ENCODE results near the gene MICU1.
"Not testable (repeated sequence)": the region's sequence is repeated elsewhere in the genome, so short reads cannot be mapped to it uniquely, and the experiment has no call there.

MICU1 gene

GRCh38 chr10:72557362-72557761, 68.5 kb downstream of the MICU1 start:
- no peak for DNase-seq (ENCODE audit: low read depth)

DNA sequence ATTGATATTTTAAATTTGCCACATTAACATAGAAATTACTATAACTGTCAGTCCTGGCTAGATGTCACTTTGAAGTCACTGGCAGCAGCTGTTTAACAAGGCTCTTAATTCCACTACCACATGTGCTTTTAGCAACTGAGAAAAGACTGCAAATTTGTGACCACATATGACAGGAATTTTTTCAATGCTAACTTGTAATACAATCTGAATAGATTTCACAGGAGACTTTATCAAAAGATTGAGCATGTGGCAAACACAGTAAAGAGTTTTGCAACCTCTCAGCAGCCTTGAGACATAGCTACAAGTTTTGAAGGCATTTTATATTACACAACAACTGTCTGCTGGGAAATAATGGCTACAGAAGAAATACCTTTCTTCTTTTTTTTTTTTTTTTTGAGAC, 73.0 kb downstream of the MICU1 start:
- DNase-seq (ENCODE audit: low read depth) = no peak

- DNase-seq (ENCODE audit: low read depth) = no peak
Measured at GRCh38 chr10:72550239-72550638, 75.6 kb downstream of the MICU1 start.

DNA sequence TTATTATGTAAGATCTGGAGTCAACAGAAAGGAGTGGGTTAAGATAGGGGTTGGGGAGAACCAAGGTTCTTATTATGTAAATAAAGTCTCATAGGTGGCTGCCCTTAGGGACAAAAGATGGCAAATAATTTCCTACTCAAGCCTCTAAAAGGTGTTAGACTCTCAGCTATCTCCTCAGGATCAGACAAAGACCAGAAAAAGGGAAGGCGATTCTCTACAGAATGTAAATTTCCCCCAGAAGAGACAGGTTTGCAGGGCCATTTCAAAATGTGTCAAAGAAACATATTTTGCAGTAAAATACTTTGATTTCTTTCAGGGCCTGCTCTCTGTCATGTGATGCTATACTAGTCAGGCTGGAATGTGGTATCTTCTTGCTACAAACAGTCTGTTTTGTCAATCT, 80.3 kb downstream of the MICU1 start:
- DNase-seq (ENCODE audit: low read depth) = no peak

- DNase-seq (ENCODE audit: low read depth) = not testable (repeated sequence)
Measured at GRCh38 chr10:72543855-72544254, 82.0 kb downstream of the MICU1 start.

GRCh38 chr10:72542396-72542815, 83.5 kb downstream of the MICU1 start:
- DNase-seq (ENCODE audit: low read depth) = no peak

- DNase-seq (ENCODE audit: low read depth) = no peak
Measured at GRCh38 chr10:72541337-72541736, 84.5 kb downstream of the MICU1 start.

DNA sequence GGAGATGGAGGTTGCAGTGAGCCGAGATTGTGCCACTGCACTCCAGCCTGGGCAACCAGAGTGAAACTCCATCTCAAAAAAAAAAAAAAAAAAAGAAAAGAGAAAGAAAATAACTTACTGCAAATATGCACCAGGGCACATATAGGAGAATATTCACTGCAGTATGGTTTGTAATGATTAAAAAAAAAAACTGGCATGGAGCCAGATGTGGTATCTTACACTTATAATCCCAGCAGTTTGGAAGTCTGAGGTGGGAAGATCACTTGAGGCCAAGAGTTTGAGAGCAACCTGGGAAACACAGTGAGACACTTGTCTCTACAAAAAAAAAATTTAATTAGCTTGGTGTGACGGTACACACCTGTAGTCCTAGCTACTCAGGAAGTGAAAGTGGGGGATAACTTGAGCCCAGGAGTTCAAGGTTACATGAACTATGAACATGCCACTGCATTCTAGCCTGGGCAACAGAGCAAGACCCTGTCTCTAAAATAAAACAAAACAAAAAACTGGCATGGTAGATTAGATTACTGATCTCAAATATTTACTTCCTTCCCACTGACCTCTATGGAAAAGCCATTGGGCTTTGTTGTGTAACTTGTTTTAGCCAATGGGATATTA, 85.6 kb downstream of the MICU1 start:
- DNase-seq (ENCODE audit: low read depth) = no peak

DNA sequence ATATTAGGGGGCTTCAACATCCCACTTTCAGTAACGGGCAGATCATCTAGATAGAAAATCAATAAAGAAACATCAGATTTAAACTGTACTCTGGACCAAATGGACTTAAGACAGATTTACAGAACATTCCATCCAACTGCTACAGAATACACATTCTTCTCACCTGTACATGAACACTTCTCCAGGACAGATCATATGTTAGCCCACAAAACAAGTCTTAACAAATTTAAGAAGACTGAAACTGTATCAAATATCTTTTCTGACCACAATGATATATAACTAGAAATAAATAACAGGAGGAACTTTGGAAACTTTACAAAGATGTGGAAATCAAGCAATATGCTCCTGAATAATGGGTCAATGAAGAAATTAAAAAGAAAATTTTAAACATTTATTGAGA, 86.7 kb downstream of the MICU1 start:
- no peak for DNase-seq (ENCODE audit: low read depth)

- DNase-seq (ENCODE audit: low read depth) = no peak
Measured at GRCh38 chr10:72525689-72526088, 100.2 kb downstream of the MICU1 start.

- no peak for DNase-seq (ENCODE audit: low read depth)
Measured at GRCh38 chr10:72525277-72525676, 100.6 kb downstream of the MICU1 start.

DNA sequence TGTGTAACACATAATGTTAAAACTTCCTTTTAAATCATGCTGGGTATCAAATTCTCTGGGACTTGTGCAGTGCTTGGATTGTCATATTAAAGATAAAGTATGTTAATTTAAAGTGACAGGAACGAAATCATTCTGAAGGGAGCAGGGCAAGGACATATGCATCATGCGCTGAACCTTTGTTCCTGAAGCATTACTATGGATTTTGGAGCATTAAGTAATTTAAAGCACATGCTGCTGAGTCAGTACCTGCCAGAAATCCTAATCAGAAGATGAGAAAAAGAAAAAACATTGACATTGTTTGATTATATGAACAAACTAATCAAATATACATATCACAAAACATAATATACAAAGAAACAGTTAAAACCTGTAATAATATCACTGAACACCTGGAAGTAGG, 101.4 kb downstream of the MICU1 start:
- no peak for DNase-seq (ENCODE audit: low read depth)

DNA sequence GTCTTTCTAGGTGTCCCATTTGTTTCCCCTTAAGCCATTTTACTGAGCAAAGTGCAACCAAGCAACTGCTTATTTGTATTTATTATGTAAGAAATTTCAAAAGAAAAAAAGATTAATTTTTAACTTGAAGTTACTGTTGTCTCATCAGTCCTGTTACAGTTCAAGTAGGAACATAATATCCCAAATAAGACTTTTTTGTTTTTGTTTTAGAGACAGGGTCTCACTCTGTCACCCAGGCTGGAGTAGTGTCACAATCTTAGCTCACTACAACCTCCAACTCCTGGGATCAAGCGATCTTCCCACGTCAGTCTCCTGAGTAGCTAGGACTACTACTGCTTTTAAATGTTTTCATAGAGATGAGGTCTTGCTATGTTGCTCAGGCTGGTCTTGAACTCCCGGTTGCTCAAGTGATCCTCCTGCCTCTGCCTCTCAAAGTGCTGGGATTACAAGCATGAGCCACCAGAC, 101.9 kb downstream of the MICU1 start:
- no peak for DNase-seq (ENCODE audit: low read depth)

GRCh38 chr10:72523062-72523461, 102.8 kb downstream of the MICU1 start:
- DNase-seq (ENCODE audit: low read depth) = no peak

DNA sequence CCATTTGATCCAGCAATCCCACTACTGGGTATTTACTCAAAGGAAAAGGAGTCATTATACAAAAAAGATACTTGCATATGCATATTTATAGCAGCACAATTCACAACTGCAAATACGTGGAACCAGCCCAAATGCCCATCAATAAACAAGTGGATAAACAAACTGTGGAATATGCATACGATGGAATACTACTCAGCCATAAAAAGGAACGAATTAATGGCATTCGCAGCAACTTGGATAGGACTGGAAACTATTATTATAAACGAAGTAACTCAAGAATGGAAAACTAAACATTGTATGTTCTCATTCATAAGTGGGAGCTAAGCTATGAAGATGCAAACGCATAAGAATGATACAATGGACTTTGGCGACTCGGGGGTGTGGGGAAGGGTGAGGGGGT, 108.6 kb downstream of the MICU1 start:
- no peak for DNase-seq (ENCODE audit: low read depth)

DNA sequence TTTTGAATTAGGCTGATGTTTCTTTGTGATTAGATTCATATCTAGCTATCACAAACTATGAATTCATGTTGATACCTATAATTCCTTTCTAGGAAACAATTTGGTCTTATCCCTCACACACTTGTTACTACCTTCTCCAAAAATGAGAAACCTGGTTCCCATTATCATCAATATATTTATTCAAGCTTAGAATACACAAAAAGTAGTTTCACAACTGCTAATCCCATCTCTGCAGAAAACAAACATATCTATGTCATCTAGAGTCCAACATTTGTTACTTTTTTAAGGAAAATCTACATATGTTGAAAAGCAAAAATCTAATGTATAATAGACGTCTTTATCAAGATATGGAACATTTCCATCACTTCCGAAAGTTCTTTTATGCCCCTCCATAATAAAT, 110.4 kb downstream of the MICU1 start:
- DNase-seq (ENCODE audit: low read depth) = no peak

GRCh38 chr10:72513910-72514309, 112.0 kb downstream of the MICU1 start:
- DNase-seq (ENCODE audit: low read depth) = no peak

DNA sequence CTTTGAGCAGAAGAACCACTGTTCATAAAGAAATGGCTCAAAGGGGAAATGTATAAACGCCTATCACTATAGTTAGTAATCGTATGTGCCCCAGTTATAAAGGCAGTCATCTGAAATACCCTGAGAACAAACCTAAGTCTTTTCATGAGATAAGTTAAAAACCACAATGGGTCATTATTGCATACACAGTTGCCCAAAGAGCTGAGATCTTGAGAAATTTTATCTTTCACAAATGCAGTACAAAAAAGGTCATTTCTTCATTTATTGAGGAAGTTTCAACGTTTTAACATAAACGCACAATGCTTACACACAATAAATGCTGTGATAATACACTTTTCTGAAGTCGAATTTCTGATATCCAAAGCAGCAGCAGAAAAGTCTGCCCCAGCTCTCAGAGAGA, 114.4 kb downstream of the MICU1 start:
- no peak for DNase-seq (ENCODE audit: low read depth)

DNA sequence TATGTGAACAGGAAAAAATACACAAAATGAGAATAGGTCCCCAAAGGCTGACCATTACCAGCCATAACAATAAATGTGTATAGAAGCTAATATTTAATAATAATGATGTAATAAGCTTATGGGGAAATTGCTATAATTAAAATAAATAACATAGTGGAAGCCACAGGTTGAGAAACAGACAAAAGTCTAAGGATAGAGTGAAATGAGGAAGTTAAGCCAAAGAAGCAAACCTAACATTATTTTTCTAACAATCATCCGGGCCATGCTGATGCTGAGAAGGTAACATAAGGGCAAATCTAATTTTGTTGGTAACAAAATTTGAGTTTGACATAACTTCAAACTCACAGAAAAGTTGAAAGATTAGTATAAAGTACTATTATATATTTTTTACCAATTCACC, 115.9 kb downstream of the MICU1 start:
- no peak for DNase-seq (ENCODE audit: low read depth)

DNA sequence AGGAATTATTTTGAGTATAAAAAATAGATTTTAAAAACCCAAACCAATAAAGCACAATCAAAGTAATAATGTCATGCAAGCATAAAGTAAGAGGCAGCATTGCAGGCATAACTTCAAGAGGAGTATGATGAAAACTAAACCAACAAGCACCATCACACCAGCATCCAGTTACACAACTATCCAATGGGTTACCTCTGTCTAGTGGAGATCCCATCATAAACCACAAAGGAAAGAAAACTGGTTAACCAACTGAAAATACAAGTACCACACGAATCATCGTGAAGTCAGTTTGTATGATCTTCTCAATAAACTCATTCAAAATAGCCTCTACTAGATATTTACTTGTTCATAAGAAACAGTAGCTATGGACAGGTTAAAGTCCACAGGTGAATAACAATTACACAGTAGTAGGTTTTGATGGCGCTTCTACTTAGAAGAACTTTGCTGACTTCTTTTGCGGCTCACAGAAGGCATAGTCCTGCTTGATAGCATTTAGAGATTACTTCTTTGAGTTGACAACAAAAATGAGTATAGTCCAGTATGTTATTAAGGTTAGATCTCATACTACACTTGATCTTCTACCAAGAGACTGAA, 116.6 kb downstream of the MICU1 start:
- DNase-seq (ENCODE audit: low read depth) = no peak

GRCh38 chr10:72508033-72508432, 117.8 kb downstream of the MICU1 start:
- no peak for DNase-seq (ENCODE audit: low read depth)

DNA sequence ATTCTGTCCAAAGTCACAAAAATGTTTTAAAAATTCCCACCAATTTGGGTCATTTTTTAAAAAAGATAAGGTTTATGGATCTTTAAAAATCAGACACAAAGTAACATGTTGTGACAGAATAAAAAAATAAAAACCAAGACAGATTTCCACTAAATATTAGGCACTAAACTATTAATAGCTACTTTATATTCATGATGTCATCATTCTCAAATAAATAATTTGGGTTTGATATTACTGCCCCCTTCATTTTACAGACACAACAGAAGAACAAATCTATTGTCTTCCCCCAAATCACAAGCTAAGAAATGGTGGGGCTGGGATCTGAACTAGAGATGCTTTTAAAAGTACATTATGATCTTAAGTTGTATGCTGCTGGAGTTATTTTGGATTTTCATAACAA, 119.4 kb downstream of the MICU1 start:
- no peak for DNase-seq (ENCODE audit: low read depth)

- DNase-seq (ENCODE audit: low read depth) = no peak
Measured at GRCh38 chr10:72505435-72505834, 120.4 kb downstream of the MICU1 start.
